Neural progenitor cell (in vitro differentiated cells): Measurements from ENCODE around the gene FAM180B. TPM values are rescaled to one million over a fixed set of nuclear protein-coding genes. Genes with fewer than 3 reads are reported as not detected.
"Not testable (repeated sequence)": the region's sequence is repeated elsewhere in the genome, so short reads cannot be mapped to it uniquely, and the experiment has no call there.

Experiments used
- DNase-seq: peaks from one replicate; pipeline ENCODE4 v3.0.0-alpha.2; 2016; ENCODE audit warnings: low spot score
- H2AFZ ChIP-seq: fragments of 200-600 bp; sonication (generic); replicated peaks from 2 replicates; pipeline ENCODE4 v1.6.1; 2016; ENCODE audit warnings: antibody characterized with exemption
- H3F3A ChIP-seq: fragments of 200-600 bp; sonication (generic); 2 replicates; pipeline ENCODE4 v1.6.1; 2016; ENCODE audit warnings: antibody characterized with exemption, low read depth
- H3K27ac ChIP-seq: fragments of 200-600 bp; sonication (generic); 2 replicates; pipeline ENCODE4 v1.5.1; 2016; ENCODE audit warnings: mild to moderate bottlenecking
- H3K27me3 ChIP-seq: fragments of 200-600 bp; sonication (generic); 2 replicates; pipeline ENCODE4 v1.6.1; 2016; ENCODE audit warnings: mild to moderate bottlenecking, moderate library complexity
- H3K36me3 ChIP-seq: fragments of 200-600 bp; sonication (generic); 2 replicates; pipeline ENCODE4 v1.5.1; 2016
- H3K4me1 ChIP-seq: fragments of 200-600 bp; sonication (generic); 2 replicates; pipeline ENCODE4 v1.6.1; 2016; ENCODE audit warnings: mixed run types
- H3K4me2 ChIP-seq: fragments of 200-600 bp; sonication (generic); 2 replicates; pipeline ENCODE4 v1.6.1; 2016
- H3K4me3 ChIP-seq: fragments of 200-600 bp; sonication (generic); 2 replicates; pipeline ENCODE4 v1.5.1; 2016
- H3K79me2 ChIP-seq: fragments of 200-600 bp; sonication (generic); 2 replicates; pipeline ENCODE4 v1.6.1; 2016; ENCODE audit warnings: low read depth
- H3K9ac ChIP-seq: fragments of 200-600 bp; sonication (generic); 2 replicates; pipeline ENCODE4 v1.6.1; 2016
- H3K9me3 ChIP-seq: fragments of 200-600 bp; sonication (generic); 2 replicates; pipeline ENCODE4 v1.5.1; 2016; ENCODE audit warnings: low read depth
- H4K20me1 ChIP-seq: fragments of 200-600 bp; sonication (generic); 2 replicates; pipeline ENCODE4 v1.6.1; 2016; ENCODE audit warnings: low read depth
- H3K27ac Mint-ChIP-seq: 3 replicates; pipeline ENCODE4 v1.8.0; 2021; ENCODE audit warnings: mixed read lengths
- H3K27me3 Mint-ChIP-seq: 2 replicates; pipeline ENCODE4 v1.8.0; 2022; ENCODE audit warnings: low read depth, mild to moderate bottlenecking, inconsistent platforms, moderate library complexity, mixed read lengths; ENCODE audit not compliant: insufficient read depth
- H3K36me3 Mint-ChIP-seq: 3 replicates; pipeline ENCODE4 v1.8.0; 2021; ENCODE audit warnings: mixed read lengths
- H3K4me1 Mint-ChIP-seq: 3 replicates; pipeline ENCODE4 v1.8.0; 2021; ENCODE audit warnings: mixed read lengths
- H3K4me3 Mint-ChIP-seq: 3 replicates; pipeline ENCODE4 v1.8.0; 2021; ENCODE audit warnings: mild to moderate bottlenecking, moderate library complexity, mixed read lengths
- H3K9me3 Mint-ChIP-seq: 3 replicates; pipeline ENCODE4 v1.8.0; 2020; ENCODE audit warnings: mixed read lengths
- CTCF ChIP-seq: fragments of 200-600 bp; sonication (generic); IDR thresholded peaks from 2 replicates; pipeline ENCODE4 v1.5.1; 2017; ENCODE audit warnings: antibody characterized with exemption, mild to moderate bottlenecking
- EZH2 ChIP-seq: fragments of 200-600 bp; sonication (generic); IDR thresholded peaks from 2 replicates; pipeline ENCODE4 v1.6.1; 2017; ENCODE audit warnings: antibody characterized with exemption, mild to moderate bottlenecking, moderate library complexity
- EZH2phosphoT487 ChIP-seq: fragments of 200-600 bp; sonication (generic); IDR thresholded peaks from 2 replicates; pipeline ENCODE4 v1.6.1; 2017; ENCODE audit warnings: antibody characterized with exemption
- total RNA-seq: library from RNA; depleted of rRNA; stranded (reverse); fragments of >200 nt; gene quantifications from 2 replicates; pipeline ENCODE4 v1.2.3, GENCODE V29; 2015; ENCODE audit warnings: low replicate concordance

The FAM180B gene
- total RNA-seq, 1 donor from 2014 or later = not detected

- H2AFZ ChIP-seq = peak within 1 kb of the TSS; percentile 92
- no peaks in the 10 kb centered on the region for H3K9me3 ChIP-seq
- H3K4me1 ChIP-seq = peaks cover 12% of the 10 kb centered on the region
- peak within 1 kb of the TSS; percentile 98 for H3K4me3 Mint-ChIP-seq
- H3K9ac ChIP-seq = peak within 1 kb of the TSS; percentile 85
- peak; percentile 98 for DNase-seq
- H3K36me3 Mint-ChIP-seq = peaks cover 14% of the 10 kb centered on the region
- H3K4me2 ChIP-seq = peak within 1 kb of the TSS; percentile 98
- H3K4me3 ChIP-seq = peak within 1 kb of the TSS; percentile 89
- H4K20me1 ChIP-seq = peaks cover 47% of the 10 kb centered on the region
- H3K79me2 ChIP-seq = peaks cover 52% of the 10 kb centered on the region
- H3F3A ChIP-seq = peaks cover 37% of the 10 kb centered on the region
- H3K27ac Mint-ChIP-seq = peak within 1 kb of the TSS; percentile 97
- H3K4me1 Mint-ChIP-seq = peaks cover 31% of the 10 kb centered on the region
- TF ChIP-seq EZH2 (no peak), CTCF (peak; percentile 83), EZH2phosphoT487 (no peak)
- H3K9me3 Mint-ChIP-seq = no peaks in the 10 kb centered on the region
- no peaks in the 10 kb centered on the region for H3K27me3 Mint-ChIP-seq
- H3K27ac ChIP-seq = peak within 1 kb of the TSS; percentile 80
- no peaks in the 10 kb centered on the region for H3K27me3 ChIP-seq
- no peaks in the 10 kb centered on the region for H3K36me3 ChIP-seq
Observed at GRCh38 chr11:47552566-47553405, 33.7 kb upstream of the FAM180B start, which contains the start of gene CELF1. Gene CELF1 (minus strand): TSS chr11:47553132. CDS start chr11:47499523, 53,609 bp downstream.

GRCh38 chr11:47553406-47553743, 33.1 kb upstream of the FAM180B start:
- no peak overlapping the region for H3K27ac ChIP-seq
- peaks cover 12% of the 10 kb centered on the region for H3K4me1 ChIP-seq
- H3K36me3 ChIP-seq = no peaks in the 10 kb centered on the region
- peak overlapping the region; percentile 89 for H3K4me3 ChIP-seq
- Mint-ChIP-seq H3K4me1 (peaks cover 31% of the 10 kb centered on the region), H3K4me3 (peak overlapping the region; percentile 88), H3K36me3 (peaks cover 11% of the 10 kb centered on the region), H3K27ac (peak overlapping the region; percentile 64), H3K9me3 (no peaks in the 10 kb centered on the region), H3K27me3 (no peaks in the 10 kb centered on the region)
- no peak for DNase-seq
- peaks cover 41% of the 10 kb centered on the region for H4K20me1 ChIP-seq
- H3K79me2 ChIP-seq = peaks cover 46% of the 10 kb centered on the region
- no peak for TF ChIP-seq EZH2phosphoT487
- TF ChIP-seq CTCF = no peak
- no peak for TF ChIP-seq EZH2
- H3K4me2 ChIP-seq = peak overlapping the region; percentile 73
- no peaks in the 10 kb centered on the region for H3K9me3 ChIP-seq
- no peak overlapping the region for H3K9ac ChIP-seq
- peaks cover 42% of the 10 kb centered on the region for H3F3A ChIP-seq
- H3K27me3 ChIP-seq = no peaks in the 10 kb centered on the region
- H2AFZ ChIP-seq = peak overlapping the region; percentile 92

GRCh38 chr11:47557004-47557403, 29.5 kb upstream of the FAM180B start:
- H3K27ac ChIP-seq, H3K4me3 ChIP-seq, H4K20me1 ChIP-seq, H3K4me3 Mint-ChIP-seq, H3K9me3 ChIP-seq, H3K4me1 ChIP-seq, H3K27me3 ChIP-seq, H3K27me3 Mint-ChIP-seq, H3K36me3 Mint-ChIP-seq, H3K27ac Mint-ChIP-seq, H2AFZ ChIP-seq, H3K9ac ChIP-seq, H3K4me2 ChIP-seq, DNase-seq, H3K9me3 Mint-ChIP-seq, H3K36me3 ChIP-seq: not testable (repeated sequence)
- peaks cover 12% of the 10 kb centered on the region for H3K4me1 Mint-ChIP-seq
- Histone ChIP-seq H3K79me2 (peaks cover 10% of the 10 kb centered on the region), H3F3A (peaks cover 32% of the 10 kb centered on the region)

GRCh38 chr11:47558695-47559094, 27.8 kb upstream of the FAM180B start:
- peaks cover 27% of the 10 kb centered on the region for H3F3A ChIP-seq
- no peak for TF ChIP-seq EZH2phosphoT487
- TF ChIP-seq EZH2 = no peak
- no peak for TF ChIP-seq CTCF
- H3K4me3 ChIP-seq = no peak overlapping the region
- H3K27me3 ChIP-seq = no peaks in the 10 kb centered on the region
- H3K9me3 ChIP-seq = no peaks in the 10 kb centered on the region
- no peaks in the 10 kb centered on the region for H3K4me1 ChIP-seq
- DNase-seq = no peak
- H3K79me2 ChIP-seq = no peaks in the 10 kb centered on the region
- no peak overlapping the region for H3K27ac ChIP-seq
- Mint-ChIP-seq H3K36me3 (no peaks in the 10 kb centered on the region), H3K4me3 (no peak overlapping the region), H3K4me1 (peaks cover 5% of the 10 kb centered on the region), H3K9me3 (no peaks in the 10 kb centered on the region), H3K27ac (no peak overlapping the region), H3K27me3 (peaks cover 2% of the 10 kb centered on the region)
- no peak overlapping the region for H3K4me2 ChIP-seq
- H3K9ac ChIP-seq = no peak overlapping the region
- no peaks in the 10 kb centered on the region for H4K20me1 ChIP-seq
- H3K36me3 ChIP-seq = no peaks in the 10 kb centered on the region
- no peak overlapping the region for H2AFZ ChIP-seq
